NCI-H510A (cell line): ENCODE measurements around the gene GH2.
"Not testable (repeated sequence)": the region's sequence is repeated elsewhere in the genome, so short reads cannot be mapped to it uniquely, and the experiment has no call there.

Experiments
- DNase-seq: peaks from one replicate; lab custom pipeline; 2025; lab: John Stamatoyannopoulos, UW

Gene GH2

GRCh38 chr17:63874061-63874626, 7.6 kb downstream of the GH2 start:
- DNase-seq: not testable (repeated sequence)

- not testable (repeated sequence) for DNase-seq
These were observed 8.2 kb downstream of the GH2 start, which contains the start of gene CSH2 for GRCh38 chr17:63873577-63873976. Gene CSH2, minus strand, starts transcription at chr17:63873677. Its CDS starts 63 bp downstream, at chr17:63873614.

- not testable (repeated sequence) for DNase-seq
These were observed 9.9 kb downstream of the GH2 start for GRCh38 chr17:63871646-63872365.

- DNase-seq: not testable (repeated sequence)
These were observed 11.5 kb downstream of the GH2 start for GRCh38 chr17:63870292-63870665.

- DNase-seq: not testable (repeated sequence)
These were observed 12.1 kb downstream of the GH2 start for GRCh38 chr17:63869491-63870291.

- DNase-seq: not testable (repeated sequence)
These were observed 15.1 kb downstream of the GH2 start for GRCh38 chr17:63866625-63867024.

GRCh38 chr17:63859257-63859656, 22.5 kb downstream of the GH2 start:
- no peak for DNase-seq

- not testable (repeated sequence) for DNase-seq
These were observed 25.3 kb downstream of the GH2 start for GRCh38 chr17:63856425-63856824.

GRCh38 chr17:63855185-63855584, 26.6 kb downstream of the GH2 start:
- DNase-seq: no peak

GRCh38 chr17:63854709-63855108, 27.0 kb downstream of the GH2 start:
- DNase-seq: no peak

GRCh38 chr17:63853260-63853659, 28.5 kb downstream of the GH2 start:
- no peak for DNase-seq

- DNase-seq: no peak
These were observed 31.3 kb downstream of the GH2 start for GRCh38 chr17:63850401-63850800.

- DNase-seq: peak; percentile 49
These were observed 32.7 kb downstream of the GH2 start for GRCh38 chr17:63848834-63849689.

GRCh38 chr17:63847525-63848249, 34.1 kb downstream of the GH2 start:
- no peak for DNase-seq

- no peak for DNase-seq
These were observed 36.2 kb downstream of the GH2 start for GRCh38 chr17:63845509-63845908.

- no peak for DNase-seq
These were observed 37.6 kb downstream of the GH2 start for GRCh38 chr17:63843910-63844677.

GRCh38 chr17:63843387-63843888, 38.3 kb downstream of the GH2 start:
- not testable (repeated sequence) for DNase-seq

- DNase-seq: peak; percentile 99
These were observed 39.0 kb downstream of the GH2 start, which contains the start of gene SMARCD2 for GRCh38 chr17:63842540-63843386. Gene SMARCD2, minus strand, starts transcription at chr17:63842685. Its CDS starts 11 bp downstream, at chr17:63842674.

GRCh38 chr17:63842173-63842539, 39.6 kb downstream of the GH2 start:
- peak; percentile 57 for DNase-seq
